GM19328 (cell line): ENCODE measurements around the gene COPS2.

Source experiments
- ATAC-seq: cut with Tn5 transposase; IDR thresholded peaks from one replicate; pipeline ENCODE4 v1.9.1; 2021; ENCODE audit warnings: mild to moderate bottlenecking, moderate library complexity; ENCODE audit not compliant: unreplicated experiment

The COPS2 gene

GRCh38 chr15:49163678-49164077 is 8.3 kb upstream of the COPS2 start:
- no peak for ATAC-seq

- no peak for ATAC-seq
Observed at GRCh38 chr15:49155834-49156627, 632 bp upstream of the COPS2 start.

GRCh38 chr15:49154799-49155109 is 645 bp downstream of the COPS2 start:
- ATAC-seq, result no peak

GRCh38 chr15:49154359-49154758 is 1.0 kb downstream of the COPS2 start:
- no peak for ATAC-seq

GRCh38 chr15:49152552-49153312 is 2.7 kb downstream of the COPS2 start:
- no peak for ATAC-seq

- no peak for ATAC-seq
Observed at GRCh38 chr15:49151831-49152230, 3.6 kb downstream of the COPS2 start.

- ATAC-seq, result no peak
Observed at GRCh38 chr15:49148727-49149126, 6.7 kb downstream of the COPS2 start.

- no peak for ATAC-seq
Observed at GRCh38 chr15:49148298-49148697, 7.1 kb downstream of the COPS2 start.

GRCh38 chr15:49145651-49146609 is 9.5 kb downstream of the COPS2 start:
- no peak for ATAC-seq

- ATAC-seq, result no peak
Observed at GRCh38 chr15:49137861-49138260, 17.5 kb downstream of the COPS2 start.

GRCh38 chr15:49135911-49136310 is 19.5 kb downstream of the COPS2 start:
- no peak for ATAC-seq

GRCh38 chr15:49135342-49135857 is 20.0 kb downstream of the COPS2 start:
- ATAC-seq, result no peak

- ATAC-seq, result no peak
Observed at GRCh38 chr15:49134683-49135341, 20.6 kb downstream of the COPS2 start.

GRCh38 chr15:49131403-49131802 is 24.0 kb downstream of the COPS2 start:
- no peak for ATAC-seq

GRCh38 chr15:49124371-49124770 is 31.0 kb downstream of the COPS2 start:
- no peak for ATAC-seq

GRCh38 chr15:49122541-49123062 is 32.8 kb downstream of the COPS2 start:
- no peak for ATAC-seq

- ATAC-seq, result no peak
Observed at GRCh38 chr15:49121901-49122300, 33.5 kb downstream of the COPS2 start.

GRCh38 chr15:49120832-49121231 is 34.6 kb downstream of the COPS2 start:
- ATAC-seq, result no peak

- ATAC-seq, result no peak
Observed at GRCh38 chr15:49116108-49116857, 39.1 kb downstream of the COPS2 start.

GRCh38 chr15:49115062-49115461 is 40.3 kb downstream of the COPS2 start:
- ATAC-seq, result no peak
